ENCODE results near the gene MAPK12. TPM values are rescaled to one million over a fixed set of nuclear protein-coding genes. Genes with fewer than 3 reads are reported as not detected.

MAPK12 gene
- total RNA-seq, 1 donor from 2014 or later: 33.4 TPM

- DNase-seq (ENCODE audit: low spot score): no peak
- H3K27ac Mint-ChIP-seq (ENCODE audit: unreplicated experiment): no peak overlapping the region
- no peak for TF ChIP-seq CTCF (IDR thresholded peaks at IDR 0.05; ENCODE audit: unreplicated experiment)
- H3K4me3 Mint-ChIP-seq (ENCODE audit: unreplicated experiment): no peak overlapping the region
- peaks cover 11% of the 10 kb centered on the region for H3K27me3 Mint-ChIP-seq (ENCODE audit: unreplicated experiment)
- peaks cover 3% of the 10 kb centered on the region for H3K36me3 Mint-ChIP-seq (ENCODE audit: low read depth, unreplicated experiment)
- no peaks in the 10 kb centered on the region for H3K9me3 Mint-ChIP-seq (ENCODE audit: unreplicated experiment)
- peaks cover 6% of the 10 kb centered on the region for H3K4me1 Mint-ChIP-seq (ENCODE audit: unreplicated experiment)
These were observed 28.6 kb upstream of the MAPK12 start for GRCh38 chr22:50289942-50290630.

DNA sequence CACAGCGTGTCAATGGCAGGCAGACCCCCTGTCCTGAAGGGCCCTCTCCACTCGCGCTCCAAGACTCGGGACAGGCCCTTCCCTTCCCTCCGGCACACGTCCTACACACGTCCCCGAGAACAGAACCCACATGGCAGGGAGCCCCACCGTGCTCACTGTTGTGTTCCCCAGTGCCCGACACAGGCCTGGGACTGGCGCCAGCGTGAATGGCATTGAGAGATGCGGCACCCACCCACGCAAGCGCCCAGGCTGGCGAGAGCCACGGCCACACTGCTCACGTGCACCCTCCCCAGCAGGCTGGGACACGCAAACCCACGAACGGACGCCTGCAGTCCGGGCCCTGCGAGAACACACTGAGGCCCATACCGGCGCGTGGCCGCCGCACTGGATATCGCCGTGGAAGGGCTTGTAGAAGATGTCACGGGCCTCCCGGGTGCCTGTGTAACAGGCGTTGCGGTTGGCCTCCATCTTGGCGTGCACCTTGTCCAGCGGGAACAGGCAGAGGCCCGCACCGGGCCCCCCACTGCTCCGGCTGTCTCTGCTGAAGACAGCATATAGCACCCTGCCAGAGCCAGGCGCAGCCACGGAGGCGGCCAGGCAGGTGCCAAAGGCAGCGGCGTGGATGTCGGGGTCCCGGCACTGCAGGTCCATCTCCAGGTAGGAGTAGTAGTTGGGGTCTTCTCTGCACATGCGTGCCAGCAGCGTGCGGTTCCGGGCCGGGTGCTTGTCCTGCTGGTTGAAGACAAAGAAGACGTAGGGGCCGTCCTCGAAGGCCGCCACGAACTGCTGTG is 27.9 kb upstream of the MAPK12 start:
- peaks cover 3% of the 10 kb centered on the region for H3K36me3 Mint-ChIP-seq (ENCODE audit: low read depth, unreplicated experiment)
- no peak for TF ChIP-seq CTCF (IDR thresholded peaks at IDR 0.05; ENCODE audit: unreplicated experiment)
- DNase-seq (ENCODE audit: low spot score): no peak
- H3K27me3 Mint-ChIP-seq (ENCODE audit: unreplicated experiment): peaks cover 8% of the 10 kb centered on the region
- peaks cover 6% of the 10 kb centered on the region for H3K4me1 Mint-ChIP-seq (ENCODE audit: unreplicated experiment)
- no peak overlapping the region for H3K4me3 Mint-ChIP-seq (ENCODE audit: unreplicated experiment)
- no peaks in the 10 kb centered on the region for H3K9me3 Mint-ChIP-seq (ENCODE audit: unreplicated experiment)
- no peak overlapping the region for H3K27ac Mint-ChIP-seq (ENCODE audit: unreplicated experiment)

DNA sequence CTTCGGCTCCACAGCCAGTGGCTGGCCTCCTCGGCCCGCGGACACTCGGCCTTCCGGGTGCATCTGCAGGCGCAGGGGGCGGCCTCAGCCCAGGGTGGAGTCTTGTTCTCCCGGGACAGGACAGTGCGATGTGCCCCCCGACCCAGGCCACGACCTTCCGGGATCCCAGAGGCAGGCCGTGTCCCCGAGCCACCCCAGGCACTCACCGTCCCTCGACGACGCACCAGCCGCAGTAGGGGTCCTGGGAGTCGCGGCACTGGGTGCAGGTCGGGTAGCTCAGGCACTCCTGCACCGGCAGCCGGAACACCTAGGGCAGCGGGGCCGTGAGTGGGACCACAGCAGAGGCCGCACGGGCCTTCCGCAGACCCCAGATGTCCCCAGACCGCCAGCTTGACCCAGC is 26.2 kb upstream of the MAPK12 start:
- Mint-ChIP-seq H3K27me3 (ENCODE audit: unreplicated experiment) (peaks cover 9% of the 10 kb centered on the region), H3K27ac (ENCODE audit: unreplicated experiment) (no peak overlapping the region)

GRCh38 chr22:50286701-50287318 is 25.3 kb upstream of the MAPK12 start:
- no peak overlapping the region for H3K4me3 Mint-ChIP-seq (ENCODE audit: unreplicated experiment)
- H3K9me3 Mint-ChIP-seq (ENCODE audit: unreplicated experiment): no peaks in the 10 kb centered on the region
- no peak overlapping the region for H3K27ac Mint-ChIP-seq (ENCODE audit: unreplicated experiment)
- peaks cover 9% of the 10 kb centered on the region for H3K27me3 Mint-ChIP-seq (ENCODE audit: unreplicated experiment)
- TF ChIP-seq CTCF (IDR thresholded peaks at IDR 0.05; ENCODE audit: unreplicated experiment): no peak
- peaks cover 3% of the 10 kb centered on the region for H3K36me3 Mint-ChIP-seq (ENCODE audit: low read depth, unreplicated experiment)
- no peak for DNase-seq (ENCODE audit: low spot score)
- H3K4me1 Mint-ChIP-seq (ENCODE audit: unreplicated experiment): no peaks in the 10 kb centered on the region

More for the DNA sequence above, 26.2 kb upstream of the MAPK12 start:
- Mint-ChIP-seq H3K4me1 (ENCODE audit: unreplicated experiment) (peaks cover 3% of the 10 kb centered on the region), H3K4me3 (ENCODE audit: unreplicated experiment) (no peak overlapping the region), H3K36me3 (ENCODE audit: low read depth, unreplicated experiment) (peaks cover 3% of the 10 kb centered on the region), H3K9me3 (ENCODE audit: unreplicated experiment) (no peaks in the 10 kb centered on the region)
- TF ChIP-seq CTCF (IDR thresholded peaks at IDR 0.05; ENCODE audit: unreplicated experiment): no peak
- DNase-seq (ENCODE audit: low spot score): no peak
